Measurements from ENCODE around the gene CEBPG. TPM values are rescaled to one million over a fixed set of nuclear protein-coding genes. Genes with fewer than 3 reads are reported as not detected.

Gene CEBPG
- polyA plus RNA-seq, 1 donor from 2014 or later, result 67.5 TPM

GRCh38 chr19:33383720-33384292, 10.3 kb downstream of the CEBPG start:
- Histone ChIP-seq H3K9me3 (ENCODE audit: low read length) (no peaks in the 10 kb centered on the region), H3K27ac (ENCODE audit: low read length) (no peak overlapping the region), H3K4me3 (ENCODE audit: low read length) (no peak overlapping the region), H3K9ac (ENCODE audit: low read length) (no peak overlapping the region), H3K9me2 (ENCODE audit: insufficient read depth, low read length) (no peaks in the 10 kb centered on the region), H3K36me3 (ENCODE audit: insufficient read depth, low read length) (peaks cover 6% of the 10 kb centered on the region), H3K4me2 (ENCODE audit: low read length) (no peak overlapping the region), H2AFZ (ENCODE audit: low read depth, low read length) (no peak overlapping the region), H3F3A (ENCODE audit: insufficient read depth, low read length, poor library complexity, severe bottlenecking) (no peaks in the 10 kb centered on the region), H3K27me3 (ENCODE audit: insufficient read depth, low read depth, low read length) (no peaks in the 10 kb centered on the region), H4K20me1 (ENCODE audit: insufficient read depth) (peaks cover 4% of the 10 kb centered on the region), H3K79me2 (replicated peaks; ENCODE audit: insufficient read depth, low read length) (peaks cover 39% of the 10 kb centered on the region)
- TF ChIP-seq REST (IDR thresholded peaks at IDR 0.05; ENCODE audit: borderline replicate concordance) (no peak), EZH2 (IDR thresholded peaks at IDR 0.05; ENCODE audit: borderline replicate concordance, insufficient read depth, low read length, poor library complexity, severe bottlenecking) (no peak), MXI1 (conservative IDR thresholded peaks at IDR 0.05; ENCODE audit: poor library complexity, severe bottlenecking) (no peak), SMC3 (conservative IDR thresholded peaks at IDR 0.05; ENCODE audit: poor library complexity) (no peak), CTCF (IDR thresholded peaks at IDR 0.05; ENCODE audit: poor library complexity, severe bottlenecking) (no peak), RAD21 (conservative IDR thresholded peaks at IDR 0.05) (no peak), EP300 (conservative IDR thresholded peaks at IDR 0.05; ENCODE audit: poor library complexity, severe bottlenecking) (no peak), POLR2AphosphoS5 (IDR thresholded peaks at IDR 0.05) (no peak), TAF1 (IDR thresholded peaks at IDR 0.05; ENCODE audit: low read depth) (no peak)

GRCh38 chr19:33384983-33385382, 11.5 kb downstream of the CEBPG start:
- H2AFZ ChIP-seq (ENCODE audit: low read depth, low read length), result no peak overlapping the region
- H3K79me2 ChIP-seq (replicated peaks; ENCODE audit: insufficient read depth, low read length), result peaks cover 27% of the 10 kb centered on the region

More at GRCh38 chr19:33384983-33385382, 11.5 kb downstream of the CEBPG start:
- H3K27me3 ChIP-seq (ENCODE audit: insufficient read depth, low read depth, low read length), result no peaks in the 10 kb centered on the region
- H3K4me3 ChIP-seq (ENCODE audit: low read length), result no peak overlapping the region
- H3K4me2 ChIP-seq (ENCODE audit: low read length), result no peak overlapping the region
- H3K9me3 ChIP-seq (ENCODE audit: low read length), result no peaks in the 10 kb centered on the region
- H3K27ac ChIP-seq (ENCODE audit: low read length), result no peak overlapping the region
- TF ChIP-seq EZH2 (IDR thresholded peaks at IDR 0.05; ENCODE audit: borderline replicate concordance, insufficient read depth, low read length, poor library complexity, severe bottlenecking) (no peak), EP300 (conservative IDR thresholded peaks at IDR 0.05; ENCODE audit: poor library complexity, severe bottlenecking) (no peak), SMC3 (conservative IDR thresholded peaks at IDR 0.05; ENCODE audit: poor library complexity) (no peak), POLR2AphosphoS5 (IDR thresholded peaks at IDR 0.05) (no peak), MXI1 (conservative IDR thresholded peaks at IDR 0.05; ENCODE audit: poor library complexity, severe bottlenecking) (no peak), RAD21 (conservative IDR thresholded peaks at IDR 0.05) (no peak), CTCF (IDR thresholded peaks at IDR 0.05; ENCODE audit: poor library complexity, severe bottlenecking) (no peak), TAF1 (IDR thresholded peaks at IDR 0.05; ENCODE audit: low read depth) (no peak), REST (IDR thresholded peaks at IDR 0.05; ENCODE audit: borderline replicate concordance) (no peak)
- no peak overlapping the region for H3K9ac ChIP-seq (ENCODE audit: low read length)
- no peaks in the 10 kb centered on the region for H3F3A ChIP-seq (ENCODE audit: insufficient read depth, low read length, poor library complexity, severe bottlenecking)
- H3K36me3 ChIP-seq (ENCODE audit: insufficient read depth, low read length), result peaks cover 6% of the 10 kb centered on the region
- H4K20me1 ChIP-seq (ENCODE audit: insufficient read depth), result peaks cover 4% of the 10 kb centered on the region
- no peaks in the 10 kb centered on the region for H3K9me2 ChIP-seq (ENCODE audit: insufficient read depth, low read length)
